Measurements from ENCODE around the gene RPS27. TPM values are rescaled to one million over a fixed set of nuclear protein-coding genes. Genes with fewer than 3 reads are reported as not detected.

Gene RPS27
- total RNA-seq, 2 experiments from 2014 or later = 1,866 to 2,104 TPM

DNA sequence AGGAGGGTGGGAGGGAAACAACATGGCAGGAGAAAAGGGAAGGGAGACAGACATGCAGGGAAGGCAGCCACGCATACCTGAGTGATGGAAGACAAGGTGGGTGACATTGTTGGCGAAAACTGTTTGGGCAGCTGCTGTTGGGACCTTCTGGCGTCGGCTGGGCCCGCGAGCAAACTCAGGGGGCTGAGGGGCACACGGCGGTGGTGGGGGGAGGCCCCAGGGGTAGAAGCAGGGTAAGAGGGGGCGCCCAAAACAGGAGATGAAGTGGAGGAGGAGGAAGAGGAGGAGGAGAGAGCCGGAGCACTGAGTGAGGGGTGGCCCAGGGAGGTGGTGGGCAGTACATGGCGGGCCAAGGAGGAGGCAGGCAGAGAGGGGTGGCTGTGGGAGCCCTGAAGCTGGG, 39.4 kb upstream of the RPS27 start:
- no peaks in the 10 kb centered on the region for H3K9me3 Mint-ChIP-seq (ENCODE audit: insufficient read depth)
- DNase-seq = no peak
- peaks cover 43% of the 10 kb centered on the region for H3K4me1 Mint-ChIP-seq (ENCODE audit: low read depth)
- peak overlapping the region; percentile 41 for H3K27ac Mint-ChIP-seq
- CTCF ChIA-PET = no interaction called here
- no peak for ATAC-seq
- POLR2A ChIA-PET = no interaction called here
- no peaks in the 10 kb centered on the region for H3K27me3 Mint-ChIP-seq (ENCODE audit: low read depth)
- H3K4me3 Mint-ChIP-seq = no peak overlapping the region
- H3K36me3 Mint-ChIP-seq (ENCODE audit: low read depth) = peaks cover 69% of the 10 kb centered on the region

DNA sequence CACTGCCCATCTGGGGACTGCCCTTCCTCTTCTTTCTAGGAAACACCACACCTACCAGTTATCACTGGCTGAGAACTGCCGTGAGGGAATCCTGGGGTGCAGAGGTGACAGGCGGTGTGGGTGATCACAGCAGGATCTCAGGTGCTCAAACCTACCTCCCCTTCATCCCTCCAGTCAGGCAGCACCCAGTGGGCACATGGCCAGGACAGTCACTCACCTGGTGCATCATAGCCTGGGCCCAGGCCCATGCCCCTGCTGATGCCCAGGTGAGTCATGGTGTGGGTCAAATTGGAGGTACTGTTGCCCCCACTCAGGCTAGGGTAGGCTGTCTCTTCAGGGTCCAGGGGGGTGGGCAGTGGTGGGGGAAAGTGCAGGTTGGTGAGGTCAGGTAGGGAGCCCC, 38.8 kb upstream of the RPS27 start:
- ATAC-seq (no peak), DNase-seq (no peak)
- Mint-ChIP-seq H3K4me3 (no peak overlapping the region), H3K27me3 (ENCODE audit: low read depth) (no peaks in the 10 kb centered on the region), H3K4me1 (ENCODE audit: low read depth) (peaks cover 47% of the 10 kb centered on the region), H3K9me3 (ENCODE audit: insufficient read depth) (no peaks in the 10 kb centered on the region), H3K27ac (no peak overlapping the region), H3K36me3 (ENCODE audit: low read depth) (peaks cover 69% of the 10 kb centered on the region)
- ChIA-PET POLR2A (no interaction called here), CTCF (no interaction called here)

- Mint-ChIP-seq H3K27me3 (ENCODE audit: low read depth) (no peaks in the 10 kb centered on the region), H3K4me1 (ENCODE audit: low read depth) (peaks cover 48% of the 10 kb centered on the region), H3K9me3 (ENCODE audit: insufficient read depth) (no peaks in the 10 kb centered on the region), H3K4me3 (no peak overlapping the region), H3K27ac (peak overlapping the region; percentile 58), H3K36me3 (ENCODE audit: low read depth) (peaks cover 56% of the 10 kb centered on the region)
- ChIA-PET POLR2A (interaction anchor here (0.6 to 7.4 kb wide), 5 partner anchors 8 to 284 kb away, joined by 3 to 63 read pairs (median 4); partner anchors contain the start of genes DENND4B and RPS27), CTCF (interaction anchor here (1.4 to 5.4 kb wide), 2 partner anchors 7 to 32 kb away, joined by 3 to 28 read pairs; partner anchors contain the start of genes DENND4B and RAB13)
- ATAC-seq = no peak
- no peak for DNase-seq
Observed at GRCh38 chr1:153953859-153954365, 36.6 kb upstream of the RPS27 start.

GRCh38 chr1:153954826-153955225, 35.7 kb upstream of the RPS27 start:
- H3K27me3 Mint-ChIP-seq (ENCODE audit: low read depth) = no peaks in the 10 kb centered on the region
- DNase-seq = no peak
- peaks cover 57% of the 10 kb centered on the region for H3K4me1 Mint-ChIP-seq (ENCODE audit: low read depth)
- ATAC-seq = no peak
- H3K4me3 Mint-ChIP-seq = no peak overlapping the region
- H3K36me3 Mint-ChIP-seq (ENCODE audit: low read depth) = peaks cover 54% of the 10 kb centered on the region
- no peaks in the 10 kb centered on the region for H3K9me3 Mint-ChIP-seq (ENCODE audit: insufficient read depth)
- ChIA-PET CTCF (interaction anchor here (1.4 to 5.4 kb wide), 2 partner anchors 8 to 32 kb away, joined by 3 to 28 read pairs; partner anchors contain the start of genes DENND4B and RAB13), POLR2A (interaction anchor here (0.6 to 7.4 kb wide), 4 partner anchors 9 to 285 kb away, joined by 3 to 63 read pairs (median 7); partner anchors contain the start of genes DENND4B and RPS27)
- H3K27ac Mint-ChIP-seq = peak overlapping the region; percentile 58

DNA sequence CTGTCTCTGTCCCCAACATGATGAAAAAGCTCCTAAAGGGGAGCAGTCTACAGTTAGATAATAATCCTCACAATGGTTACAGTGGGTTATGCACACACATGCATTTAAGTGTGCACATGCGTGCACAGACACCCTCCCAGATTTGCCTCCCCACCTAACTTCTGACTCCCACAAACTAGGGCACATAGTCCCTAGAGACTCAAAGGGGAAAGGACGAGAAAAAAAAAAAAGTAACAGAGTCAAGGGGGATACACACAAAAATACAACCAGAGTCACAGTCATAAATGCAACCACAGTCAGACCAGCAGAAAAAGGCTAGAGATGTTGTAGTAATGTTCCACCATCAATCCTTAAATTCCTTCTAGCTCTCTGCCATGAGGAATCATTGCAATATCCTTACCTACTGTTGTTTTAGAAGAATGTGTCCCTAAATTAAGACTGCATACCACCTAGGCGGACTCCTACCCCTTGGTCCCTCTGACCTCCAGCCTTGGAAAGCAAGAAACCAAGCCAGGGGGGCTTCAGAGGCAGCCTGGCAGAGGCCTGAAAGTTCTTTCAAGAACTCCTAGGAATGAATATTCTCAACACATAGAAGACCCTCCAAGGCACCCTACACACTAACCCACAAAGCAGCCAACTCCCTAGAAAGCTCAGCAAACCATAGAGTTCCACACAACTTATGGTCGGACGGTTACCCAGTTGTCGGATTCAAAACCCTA, 33.4 kb upstream of the RPS27 start:
- Mint-ChIP-seq H3K9me3 (ENCODE audit: insufficient read depth) (no peaks in the 10 kb centered on the region), H3K27me3 (ENCODE audit: low read depth) (no peaks in the 10 kb centered on the region), H3K27ac (peak overlapping the region; percentile 94), H3K36me3 (ENCODE audit: low read depth) (peaks cover 43% of the 10 kb centered on the region), H3K4me1 (ENCODE audit: low read depth) (peaks cover 65% of the 10 kb centered on the region), H3K4me3 (peak overlapping the region; percentile 95)
- ChIA-PET CTCF (interaction anchor here (3.2 to 5.4 kb wide), 4 partner anchors 10 to 29 kb away, joined by 10 to 48 read pairs (median 29); partner anchors contain the start of genes CREB3L4, DENND4B, JTB and RAB13), POLR2A (interaction anchor here (0.5 to 7.4 kb wide), 9 partner anchors 10 to 286 kb away, joined by 3 to 63 read pairs (median 8); partner anchors contain the start of genes CREB3L4, DENND4B, GATAD2B and JTB)
- ATAC-seq = no peak
- DNase-seq = no peak

DNA sequence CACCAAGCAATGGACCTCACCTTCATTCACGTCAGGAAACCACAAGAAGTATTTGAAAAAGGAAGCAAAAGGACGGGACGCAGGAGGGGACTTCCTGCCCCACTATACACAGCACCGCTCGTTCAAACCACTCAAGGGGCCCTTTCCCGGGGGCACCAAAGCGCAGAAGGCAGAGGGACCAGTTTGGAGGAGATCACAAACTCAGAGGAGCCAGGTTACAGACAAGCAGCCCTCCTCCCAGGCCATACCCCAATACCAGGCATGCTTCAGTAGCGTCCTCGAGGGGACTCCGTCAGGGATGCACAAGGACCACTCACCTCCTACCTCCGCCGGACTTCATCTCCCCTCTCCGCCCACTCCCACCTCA, 32.8 kb upstream of the RPS27 start:
- peak; percentile 62 for DNase-seq
- no peaks in the 10 kb centered on the region for H3K9me3 Mint-ChIP-seq (ENCODE audit: insufficient read depth)
- H3K27me3 Mint-ChIP-seq (ENCODE audit: low read depth) = no peaks in the 10 kb centered on the region
- ChIA-PET POLR2A (interaction anchor here (1.1 to 7.4 kb wide), 7 partner anchors 10 to 35 kb away, joined by 3 to 63 read pairs (median 13); partner anchors contain the start of genes CREB3L4, DENND4B, GATAD2B and JTB), CTCF (interaction anchor here (3.2 to 5.4 kb wide), 4 partner anchors 10 to 29 kb away, joined by 10 to 48 read pairs (median 29); partner anchors contain the start of genes CREB3L4, DENND4B, JTB and RAB13)
- peaks cover 71% of the 10 kb centered on the region for H3K4me1 Mint-ChIP-seq (ENCODE audit: low read depth)
- peak overlapping the region; percentile 94 for H3K27ac Mint-ChIP-seq
- ATAC-seq = peak; percentile 28
- H3K36me3 Mint-ChIP-seq (ENCODE audit: low read depth) = peaks cover 39% of the 10 kb centered on the region
- H3K4me3 Mint-ChIP-seq = peak overlapping the region; percentile 95

- H3K4me1 Mint-ChIP-seq (ENCODE audit: low read depth) = peaks cover 70% of the 10 kb centered on the region
- peak within 1 kb of the TSS; percentile 94 for H3K27ac Mint-ChIP-seq
- H3K27me3 Mint-ChIP-seq (ENCODE audit: low read depth) = no peaks in the 10 kb centered on the region
- H3K36me3 Mint-ChIP-seq (ENCODE audit: low read depth) = peaks cover 36% of the 10 kb centered on the region
- ChIA-PET POLR2A (interaction anchor here (0.7 to 7.4 kb wide), 8 partner anchors 9 to 35 kb away, joined by 3 to 63 read pairs (median 6); partner anchors contain the start of genes CREB3L4, DENND4B, GATAD2B and JTB), CTCF (interaction anchor here (0.8 to 5.4 kb wide), 5 partner anchors 9 to 137 kb away, joined by 4 to 48 read pairs (median 28); partner anchors contain the start of genes CREB3L4, DENND4B, JTB and RAB13)
- peak within 1 kb of the TSS; percentile 95 for H3K4me3 Mint-ChIP-seq
- peak; percentile 99 for DNase-seq
- ATAC-seq = peak; percentile 87
- no peaks in the 10 kb centered on the region for H3K9me3 Mint-ChIP-seq (ENCODE audit: insufficient read depth)
Observed at GRCh38 chr1:153958111-153958960, 32.2 kb upstream of the RPS27 start, which contains the start of gene CRTC2. TSS of gene CRTC2 (minus strand) at chr1:153958612. CDS start at chr1:153958497, 115 bp downstream.

- Mint-ChIP-seq H3K36me3 (ENCODE audit: low read depth) (peaks cover 31% of the 10 kb centered on the region), H3K27me3 (ENCODE audit: low read depth) (no peaks in the 10 kb centered on the region), H3K4me3 (peak overlapping the region; percentile 95), H3K4me1 (ENCODE audit: low read depth) (peaks cover 71% of the 10 kb centered on the region), H3K27ac (peak overlapping the region; percentile 94), H3K9me3 (ENCODE audit: insufficient read depth) (no peaks in the 10 kb centered on the region)
- POLR2A ChIA-PET = interaction anchor here (0.7 to 7.4 kb wide), 7 partner anchors 9 to 36 kb away, joined by 3 to 63 read pairs (median 7); partner anchors contain the start of genes CREB3L4, DENND4B, GATAD2B and JTB
- no peak for DNase-seq
- no peak for ATAC-seq
- CTCF ChIA-PET = interaction anchor here (0.8 to 5.4 kb wide), 5 partner anchors 8 to 137 kb away, joined by 4 to 48 read pairs (median 28); partner anchors contain the start of genes CREB3L4, DENND4B, JTB and RAB13
Observed at GRCh38 chr1:153958961-153959260, 31.7 kb upstream of the RPS27 start.

DNA sequence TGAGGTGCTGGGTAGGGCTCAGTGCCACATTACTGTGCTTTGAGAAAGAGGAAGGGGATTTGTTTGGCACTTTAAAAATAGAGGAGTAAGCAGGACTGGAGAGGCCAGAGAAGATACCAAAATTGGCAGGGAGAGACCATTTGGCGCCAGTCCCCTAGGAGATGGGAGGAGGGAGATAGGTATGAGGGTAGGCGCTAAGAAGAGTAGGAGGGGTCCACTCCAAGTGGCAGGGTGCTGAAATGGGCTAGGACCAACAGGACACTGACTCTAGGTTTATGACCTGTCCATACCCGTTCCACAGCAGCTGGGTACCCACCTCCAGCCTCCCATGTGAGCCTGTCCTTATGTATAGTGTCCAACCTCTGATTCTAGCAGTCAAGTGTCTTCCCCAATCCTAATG, 31.1 kb upstream of the RPS27 start:
- no peak for DNase-seq
- ChIA-PET CTCF (interaction anchor here (0.8 to 5.4 kb wide), 5 partner anchors 8 to 138 kb away, joined by 4 to 48 read pairs (median 28); partner anchors contain the start of genes CREB3L4, DENND4B, JTB and RAB13), POLR2A (interaction anchor here (1.0 to 7.4 kb wide), 4 partner anchors 8 to 31 kb away, joined by 3 to 63 read pairs (median 20); partner anchors contain the start of genes CREB3L4, DENND4B, JTB and RPS27)
- Mint-ChIP-seq H3K4me1 (ENCODE audit: low read depth) (peaks cover 70% of the 10 kb centered on the region), H3K27me3 (ENCODE audit: low read depth) (no peaks in the 10 kb centered on the region), H3K4me3 (no peak overlapping the region), H3K36me3 (ENCODE audit: low read depth) (peaks cover 25% of the 10 kb centered on the region), H3K27ac (peak overlapping the region; percentile 1), H3K9me3 (ENCODE audit: insufficient read depth) (no peaks in the 10 kb centered on the region)
- no peak for ATAC-seq

DNA sequence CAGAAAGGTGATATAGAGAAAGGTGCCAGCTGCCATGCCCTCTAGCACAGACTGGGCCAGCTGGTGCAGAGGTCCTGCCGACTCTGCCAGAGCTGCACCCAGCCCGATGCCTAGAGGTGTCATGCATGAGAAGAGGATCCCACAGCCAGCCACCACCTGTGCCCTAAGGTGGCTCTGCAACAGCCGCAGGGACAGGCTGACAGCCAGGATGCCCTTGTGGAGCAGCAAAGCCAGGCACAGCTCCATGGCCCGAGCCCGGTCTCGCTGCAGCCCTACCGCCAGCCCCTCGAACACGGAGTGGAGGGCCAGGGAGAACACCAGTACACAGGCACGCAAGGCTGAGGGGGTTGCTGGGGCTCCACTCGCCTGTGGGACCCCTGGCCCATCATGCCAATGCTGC, 30.4 kb upstream of the RPS27 start:
- no peak for DNase-seq
- CTCF ChIA-PET = interaction anchor here (0.6 to 3.2 kb wide), 2 partner anchors 18 to 286 kb away, joined by 3 to 10 read pairs; partner anchors contain the start of gene JTB
- Mint-ChIP-seq H3K4me3 (no peak overlapping the region), H3K27ac (no peak overlapping the region), H3K9me3 (ENCODE audit: insufficient read depth) (no peaks in the 10 kb centered on the region), H3K36me3 (ENCODE audit: low read depth) (peaks cover 20% of the 10 kb centered on the region), H3K27me3 (ENCODE audit: low read depth) (no peaks in the 10 kb centered on the region), H3K4me1 (ENCODE audit: low read depth) (peaks cover 63% of the 10 kb centered on the region)
- POLR2A ChIA-PET = interaction anchor here (7.4 kb wide), 1 partner anchor 14 kb away, joined by 63 read pairs; the partner anchor contains the start of gene DENND4B
- ATAC-seq = no peak
